Neural progenitor cell (in vitro differentiated cells): ENCODE results near the gene VIL1.

Source experiments
- EZH2 ChIP-seq: fragments of 200-600 bp; sonication (generic); IDR thresholded peaks from 2 replicates; pipeline ENCODE4 v1.6.1; 2017; ENCODE audit warnings: antibody characterized with exemption, mild to moderate bottlenecking, moderate library complexity
- EZH2phosphoT487 ChIP-seq: fragments of 200-600 bp; sonication (generic); IDR thresholded peaks from 2 replicates; pipeline ENCODE4 v1.6.1; 2017; ENCODE audit warnings: antibody characterized with exemption
- TF ChIP-seq, protein P1 (sequence below): fragments of 200-600 bp; sonication (generic); IDR thresholded peaks from 2 replicates; pipeline ENCODE4 v1.5.1; 2017; ENCODE audit warnings: antibody characterized with exemption, mild to moderate bottlenecking

DNA sequence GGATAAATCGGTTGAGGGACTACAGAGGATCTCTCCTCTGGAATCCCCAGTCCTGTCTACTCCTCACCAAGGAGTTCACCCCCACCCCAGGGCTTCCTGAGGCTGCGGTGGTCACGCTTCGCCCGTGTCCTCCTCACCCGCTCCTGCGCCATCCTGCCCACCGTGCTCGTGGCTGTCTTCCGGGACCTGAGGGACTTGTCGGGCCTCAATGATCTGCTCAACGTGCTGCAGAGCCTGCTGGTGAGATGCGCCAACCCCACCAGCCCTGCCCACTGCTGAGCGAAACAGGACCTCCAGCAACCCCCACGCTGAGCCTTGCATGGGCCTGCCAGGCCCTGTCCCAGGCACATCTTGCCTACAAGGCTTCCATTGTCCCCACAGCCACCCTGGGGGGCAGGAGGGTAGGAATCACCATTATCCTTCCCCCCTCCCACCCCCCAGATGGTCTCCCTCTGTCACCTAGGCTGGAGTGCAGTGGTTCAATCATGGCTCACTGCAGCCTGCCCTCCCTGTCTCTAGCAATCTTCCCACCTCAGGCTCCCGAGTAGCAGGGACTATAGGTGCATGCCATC lies 25.9 kb upstream of the VIL1 start:
- TF ChIP-seq, protein P1, sequence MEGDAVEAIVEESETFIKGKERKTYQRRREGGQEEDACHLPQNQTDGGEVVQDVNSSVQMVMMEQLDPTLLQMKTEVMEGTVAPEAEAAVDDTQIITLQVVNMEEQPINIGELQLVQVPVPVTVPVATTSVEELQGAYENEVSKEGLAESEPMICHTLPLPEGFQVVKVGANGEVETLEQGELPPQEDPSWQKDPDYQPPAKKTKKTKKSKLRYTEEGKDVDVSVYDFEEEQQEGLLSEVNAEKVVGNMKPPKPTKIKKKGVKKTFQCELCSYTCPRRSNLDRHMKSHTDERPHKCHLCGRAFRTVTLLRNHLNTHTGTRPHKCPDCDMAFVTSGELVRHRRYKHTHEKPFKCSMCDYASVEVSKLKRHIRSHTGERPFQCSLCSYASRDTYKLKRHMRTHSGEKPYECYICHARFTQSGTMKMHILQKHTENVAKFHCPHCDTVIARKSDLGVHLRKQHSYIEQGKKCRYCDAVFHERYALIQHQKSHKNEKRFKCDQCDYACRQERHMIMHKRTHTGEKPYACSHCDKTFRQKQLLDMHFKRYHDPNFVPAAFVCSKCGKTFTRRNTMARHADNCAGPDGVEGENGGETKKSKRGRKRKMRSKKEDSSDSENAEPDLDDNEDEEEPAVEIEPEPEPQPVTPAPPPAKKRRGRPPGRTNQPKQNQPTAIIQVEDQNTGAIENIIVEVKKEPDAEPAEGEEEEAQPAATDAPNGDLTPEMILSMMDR = no peak
- no peak for TF ChIP-seq EZH2
- TF ChIP-seq EZH2phosphoT487 = no peak
